Neuronal stem cell (in vitro differentiated cells): ENCODE data around the gene ZNF579.
A peak's percentile ranks its signal among the peaks of the same experiment; 100 is the strongest.

Experiments
- DNase-seq: peaks from one replicate; pipeline ENCODE4 v3.0.0-alpha.2; 2013; ENCODE audit warnings: low spot score
- H2AFZ ChIP-seq: one replicate; pipeline ENCODE4 v1.6.1; 2013; ENCODE audit warnings: mild to moderate bottlenecking, low read length, inconsistent platforms
- H2AK5ac ChIP-seq: 2 replicates; pipeline ENCODE4 v1.6.1; 2013; ENCODE audit warnings: low read depth, mild to moderate bottlenecking, inconsistent platforms, low read length, moderate library complexity, mixed read lengths
- H2BK120ac ChIP-seq: 2 replicates; pipeline ENCODE4 v1.6.1; 2013; ENCODE audit warnings: low read depth, mild to moderate bottlenecking, inconsistent platforms, low read length, moderate library complexity, mixed read lengths
- H2BK12ac ChIP-seq: one replicate; pipeline ENCODE4 v1.6.1; 2013; ENCODE audit warnings: low read length, inconsistent platforms
- H2BK15ac ChIP-seq: 2 replicates; pipeline ENCODE4 v1.6.1; 2013; ENCODE audit warnings: mild to moderate bottlenecking, low read length, inconsistent platforms, mixed read lengths
- H2BK5ac ChIP-seq: one replicate; pipeline ENCODE4 v1.6.1; 2013; ENCODE audit warnings: inconsistent platforms, mild to moderate bottlenecking, low read length, moderate library complexity
- H3K14ac ChIP-seq: one replicate; pipeline ENCODE4 v1.6.1; 2013; ENCODE audit warnings: low read length, inconsistent platforms
- H3K18ac ChIP-seq: 2 replicates; pipeline ENCODE4 v1.6.1; 2013; ENCODE audit warnings: low read length, inconsistent platforms
- H3K23ac ChIP-seq: 2 replicates; pipeline ENCODE4 v1.6.1; 2013; ENCODE audit warnings: low read depth, mild to moderate bottlenecking, mixed read lengths, low read length, inconsistent platforms; ENCODE audit not compliant: poor library complexity
- H3K27ac ChIP-seq: replicated peaks from 3 replicates; pipeline ENCODE4 v1.5.1; 2013; ENCODE audit warnings: low read length, inconsistent platforms
- H3K27me3 ChIP-seq, 3 experiments: 2 replicates each; pipeline ENCODE4 v1.6.1; 2013; ENCODE audit warnings: low read length in 3 of 3, mild to moderate bottlenecking in 2 of 3, inconsistent platforms in 1 of 3, low read depth in 1 of 3, mixed read lengths in 1 of 3, moderate library complexity in 1 of 3; ENCODE audit not compliant: control insufficient read depth in 3 of 3, insufficient read depth in 3 of 3
- H3K36me3 ChIP-seq, 2 donors: replicated peaks in 1 of 2; 2 replicates each; pipeline ENCODE4 v1.6.1; 2013; ENCODE audit warnings: low read length in 2 of 2; ENCODE audit not compliant: control insufficient read depth in 2 of 2, insufficient read depth in 2 of 2
- H3K4ac ChIP-seq: 2 replicates; pipeline ENCODE4 v1.6.1; 2013; ENCODE audit warnings: inconsistent platforms, mild to moderate bottlenecking, low read length, moderate library complexity
- H3K4me1 ChIP-seq, 2 donors: 1 replicate in 1 of 2; 2 replicates in 1 of 2; pipeline ENCODE4 v1.6.1; 2013; ENCODE audit warnings: low read length in 2 of 2, low read depth in 1 of 2; ENCODE audit not compliant: control insufficient read depth in 2 of 2, insufficient read depth in 1 of 2
- H3K4me2 ChIP-seq: one replicate; pipeline ENCODE4 v1.6.1; 2013; ENCODE audit warnings: mild to moderate bottlenecking, low read length, inconsistent platforms; ENCODE audit not compliant: insufficient read depth, poor library complexity, severe bottlenecking
- H3K4me3 ChIP-seq, 2 donors: 2 replicates each; pipeline ENCODE4 v1.5.1; 2013; ENCODE audit warnings: low read length in 2 of 2, mild to moderate bottlenecking in 2 of 2, inconsistent platforms in 1 of 2, moderate library complexity in 1 of 2
- H3K79me1 ChIP-seq: one replicate; pipeline ENCODE4 v1.6.1; 2013; ENCODE audit warnings: low read depth, mild to moderate bottlenecking, inconsistent platforms, low read length, moderate library complexity
- H3K9ac ChIP-seq: one replicate; pipeline ENCODE4 v1.6.1; 2013; ENCODE audit warnings: mild to moderate bottlenecking, low read depth, low read length, inconsistent platforms; ENCODE audit not compliant: poor library complexity
- H3K9me3 ChIP-seq, 2 donors: replicated peaks in 1 of 2; 2 replicates each; pipeline versions ENCODE3 to v1.6.1; 2013; ENCODE audit warnings: low read length in 2 of 2, mild to moderate bottlenecking in 2 of 2, inconsistent platforms in 1 of 2, low read depth in 1 of 2, mixed read lengths in 1 of 2, moderate library complexity in 1 of 2; ENCODE audit not compliant: control insufficient read depth in 2 of 2, insufficient read depth in 1 of 2
- H4K8ac ChIP-seq: one replicate; pipeline ENCODE4 v1.6.1; 2013; ENCODE audit warnings: low read depth, mild to moderate bottlenecking, inconsistent platforms, low read length, moderate library complexity
- H4K91ac ChIP-seq: one replicate; pipeline ENCODE4 v1.6.1; 2013; ENCODE audit warnings: low read length, low read depth, mild to moderate bottlenecking, inconsistent platforms; ENCODE audit not compliant: poor library complexity
- WGBS, 2 donors: extraction: QIAGEN DNeasy Blood & Tissue Kit; methylation state at CpG; one replicate each; pipeline ENCODE4 v1.1.7; 2013; ENCODE audit warnings: missing lambda C conversion rate in 2 of 2, mixed read lengths in 1 of 2; ENCODE audit not compliant: insufficient read length in 2 of 2, insufficient replicate concordance in 1 of 2; ENCODE audit errors: extremely low coverage in 2 of 2; 5-methylcytosine and 5-hydroxymethylcytosine counted together

Gene ZNF579

GRCh38 chr19:55609326-55609725 is 28.7 kb upstream of the ZNF579 start:
- no peaks in the 10 kb centered on the region for H3K27me3 ChIP-seq
- H3K9ac ChIP-seq: no peak overlapping the region
- H3K23ac ChIP-seq: no peak overlapping the region
- no peak overlapping the region for H4K91ac ChIP-seq
- H3K4ac ChIP-seq: no peak overlapping the region
- H4K8ac ChIP-seq: no peak overlapping the region
- no peak overlapping the region for H3K18ac ChIP-seq
- peaks cover 4 to 9% of the 10 kb centered on the region in 2 donors for H3K4me1 ChIP-seq
- no peak for DNase-seq
- H3K79me1 ChIP-seq: peaks cover 8% of the 10 kb centered on the region
- no peak overlapping the region for H2BK15ac ChIP-seq
- H2AK5ac ChIP-seq: no peak overlapping the region
- H2BK12ac ChIP-seq: no peak overlapping the region
- H2AFZ ChIP-seq: no peak overlapping the region
- H3K14ac ChIP-seq: no peak overlapping the region
- no peak overlapping the region for H3K4me3 ChIP-seq
- H3K4me2 ChIP-seq: no peak overlapping the region
- peaks cover 7 to 62% of the 10 kb centered on the region in 2 donors for H3K36me3 ChIP-seq
- H3K9me3 ChIP-seq: no peaks in the 10 kb centered on the region
- no peak overlapping the region for H2BK120ac ChIP-seq
- no peak overlapping the region for H2BK5ac ChIP-seq
- H3K27ac ChIP-seq: no peak overlapping the region
- WGBS, 2 donors: no CpG with 5 or more reads among the region's 5 CpGs

DNA sequence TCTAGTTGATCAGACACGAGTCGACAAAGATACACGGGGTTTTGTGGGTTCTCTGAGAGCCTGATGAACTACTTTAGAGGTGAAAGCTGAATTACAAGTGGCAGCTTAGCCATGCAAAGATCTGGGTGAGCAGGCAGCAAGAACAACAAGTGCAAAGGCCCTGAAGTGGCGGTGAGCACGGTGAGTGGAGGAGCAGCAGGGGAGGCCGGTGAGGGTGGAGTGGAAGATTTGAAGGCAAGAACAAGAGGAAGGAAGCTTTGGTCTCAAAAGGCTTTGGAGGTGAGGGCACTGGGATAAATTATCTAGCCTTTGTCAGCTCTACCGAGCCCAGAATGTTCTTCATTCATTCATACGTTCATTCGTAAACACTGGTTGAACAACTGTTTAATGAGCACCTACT is 26.2 kb upstream of the ZNF579 start:
- H2BK5ac ChIP-seq: no peak overlapping the region
- no peak overlapping the region for H3K18ac ChIP-seq
- H3K27me3 ChIP-seq: no peaks in the 10 kb centered on the region
- no peak overlapping the region for H2AFZ ChIP-seq
- no peak overlapping the region for H3K23ac ChIP-seq
- H2BK120ac ChIP-seq: no peak overlapping the region
- no peak overlapping the region for H2BK15ac ChIP-seq
- peaks cover 0 to 7% of the 10 kb centered on the region in 2 donors for H3K9me3 ChIP-seq
- H4K91ac ChIP-seq: no peak overlapping the region
- H3K14ac ChIP-seq: no peak overlapping the region
- H3K4me1 ChIP-seq: peaks cover 4 to 9% of the 10 kb centered on the region in 2 donors
- peaks cover 7 to 46% of the 10 kb centered on the region in 2 donors for H3K36me3 ChIP-seq
- no CpG with 5 or more reads among the region's 9 CpGs for WGBS, 2 donors
- H3K79me1 ChIP-seq: peaks cover 10% of the 10 kb centered on the region
- no peak overlapping the region for H3K27ac ChIP-seq
- H3K4ac ChIP-seq: no peak overlapping the region
- H2BK12ac ChIP-seq: no peak overlapping the region
- H2AK5ac ChIP-seq: no peak overlapping the region
- peak overlapping the region; percentile 73 to 78 for H3K4me3 ChIP-seq
- no peak overlapping the region for H4K8ac ChIP-seq
- peak overlapping the region; percentile 89 for H3K4me2 ChIP-seq
- DNase-seq: no peak
- H3K9ac ChIP-seq: no peak overlapping the region

DNA sequence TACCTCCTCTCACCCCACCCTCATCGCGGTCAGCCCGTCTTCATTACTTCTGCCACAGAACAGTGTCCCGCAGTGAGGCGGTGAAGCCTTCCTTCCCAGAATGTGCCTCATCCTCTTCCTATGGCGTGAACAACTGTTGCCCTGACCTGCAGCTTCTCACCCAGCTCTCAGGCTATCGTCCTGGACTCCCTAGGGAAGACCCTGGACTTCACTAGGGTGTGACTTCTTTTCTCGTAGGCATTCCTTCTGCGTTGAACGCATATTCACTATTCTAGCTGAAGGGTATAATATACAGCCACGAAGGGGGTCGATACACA is 25.8 kb upstream of the ZNF579 start:
- no peak overlapping the region for H2BK5ac ChIP-seq
- H2BK120ac ChIP-seq: no peak overlapping the region
- H2BK15ac ChIP-seq: no peak overlapping the region
- no peak overlapping the region for H3K4ac ChIP-seq
- H2AK5ac ChIP-seq: peak overlapping the region; percentile 10
- no peak overlapping the region for H3K14ac ChIP-seq
- H3K79me1 ChIP-seq: peaks cover 7% of the 10 kb centered on the region
- H3K18ac ChIP-seq: no peak overlapping the region
- no peak overlapping the region for H2AFZ ChIP-seq
- no peak overlapping the region for H4K91ac ChIP-seq
- no peak for DNase-seq
- H2BK12ac ChIP-seq: no peak overlapping the region
- no CpG with 5 or more reads among the region's 12 CpGs for WGBS, 2 donors
- peak overlapping the region; percentile 73 to 78 for H3K4me3 ChIP-seq
- H3K23ac ChIP-seq: no peak overlapping the region
- H3K4me2 ChIP-seq: peak overlapping the region; percentile 89
- peaks cover 0 to 7% of the 10 kb centered on the region in 2 donors for H3K9me3 ChIP-seq
- peak overlapping the region; percentile 27 for H3K27ac ChIP-seq
- no peak overlapping the region for H4K8ac ChIP-seq
- peak overlapping the region; percentile 81 for H3K9ac ChIP-seq
- H3K27me3 ChIP-seq: no peaks in the 10 kb centered on the region
- peaks cover 7 to 42% of the 10 kb centered on the region in 2 donors for H3K36me3 ChIP-seq
- peaks cover 4 to 9% of the 10 kb centered on the region in 2 donors for H3K4me1 ChIP-seq

- Histone ChIP-seq H2BK12ac (no peak within 1 kb of the TSS), H3K27ac (peak within 1 kb of the TSS; percentile 100), H3K27me3 (no peaks in the 10 kb centered on the region), H2BK120ac (no peak within 1 kb of the TSS), H3K36me3 (peaks cover 7 to 36% of the 10 kb centered on the region in 2 donors), H2AFZ (peak within 1 kb of the TSS; percentile 76), H3K9ac (peak within 1 kb of the TSS; percentile 82), H3K23ac (peak within 1 kb of the TSS; percentile 69), H2BK5ac (peak within 1 kb of the TSS; percentile 87), H3K4me2 (peak within 1 kb of the TSS; percentile 89), H2BK15ac (peak within 1 kb of the TSS; percentile 27), H3K9me3 (peaks cover 0 to 7% of the 10 kb centered on the region in 2 donors), H3K4me1 (peaks cover 6 to 12% of the 10 kb centered on the region in 2 donors), H3K4me3 (peak within 1 kb of the TSS; percentile 78 to 95), H4K8ac (no peak within 1 kb of the TSS), H3K4ac (peak within 1 kb of the TSS; percentile 85), H4K91ac (peak within 1 kb of the TSS; percentile 4), H3K79me1 (peaks cover 7% of the 10 kb centered on the region), H3K18ac (peak within 1 kb of the TSS; percentile 96), H3K14ac (no peak within 1 kb of the TSS), H2AK5ac (peak within 1 kb of the TSS; percentile 10)
- WGBS, 2 donors: no CpG with 5 or more reads among the region's 44 CpGs
- no peak for DNase-seq
These were observed 25.2 kb upstream of the ZNF579 start, which contains the start of gene ZNF865 for GRCh38 chr19:55605637-55606470. Gene ZNF865 (plus strand): TSS chr19:55605647. CDS start chr19:55613619, 7,972 bp downstream.
